GM19240 (cell line): ENCODE measurements around the gene CDK6.

Experiments
- DNase-seq: peaks from one replicate; pipeline ENCODE4 v3.0.0; 2011; ENCODE audit warnings: low spot score; ENCODE audit not compliant: insufficient read length

The CDK6 gene

GRCh38 chr7:92714280-92714679 lies 122.1 kb downstream of the CDK6 start:
- no peak for DNase-seq

- no peak for DNase-seq
These were observed 126.5 kb downstream of the CDK6 start for GRCh38 chr7:92709912-92710311.

- DNase-seq = no peak
These were observed 127.2 kb downstream of the CDK6 start for GRCh38 chr7:92709150-92709549.

GRCh38 chr7:92708111-92709042 lies 128.0 kb downstream of the CDK6 start:
- DNase-seq = no peak

- no peak for DNase-seq
These were observed 128.9 kb downstream of the CDK6 start for GRCh38 chr7:92707435-92707834.

- no peak for DNase-seq
These were observed 129.8 kb downstream of the CDK6 start for GRCh38 chr7:92706563-92706962.

GRCh38 chr7:92705831-92706230 lies 130.5 kb downstream of the CDK6 start:
- DNase-seq = no peak

GRCh38 chr7:92704858-92705257 lies 131.5 kb downstream of the CDK6 start:
- no peak for DNase-seq

- DNase-seq = no peak
These were observed 133.8 kb downstream of the CDK6 start for GRCh38 chr7:92702535-92702934.

GRCh38 chr7:92699966-92700514 lies 136.3 kb downstream of the CDK6 start:
- no peak for DNase-seq

GRCh38 chr7:92699560-92699959 lies 136.8 kb downstream of the CDK6 start:
- no peak for DNase-seq

GRCh38 chr7:92698237-92698841 lies 138.0 kb downstream of the CDK6 start:
- DNase-seq = no peak

- DNase-seq = no peak
These were observed 139.0 kb downstream of the CDK6 start for GRCh38 chr7:92697414-92697813.

- DNase-seq = no peak
These were observed 139.4 kb downstream of the CDK6 start for GRCh38 chr7:92697012-92697411.

GRCh38 chr7:92696584-92696983 lies 139.8 kb downstream of the CDK6 start:
- no peak for DNase-seq

- no peak for DNase-seq
These were observed 140.8 kb downstream of the CDK6 start for GRCh38 chr7:92695308-92696261.

- DNase-seq = no peak
These were observed 142.2 kb downstream of the CDK6 start for GRCh38 chr7:92694211-92694610.

GRCh38 chr7:92693519-92693918 lies 142.9 kb downstream of the CDK6 start:
- no peak for DNase-seq

- peak; percentile 4 for DNase-seq
These were observed 144.8 kb downstream of the CDK6 start for GRCh38 chr7:92691578-92691977.

GRCh38 chr7:92685136-92686042 lies 151.0 kb downstream of the CDK6 start:
- DNase-seq = no peak
